ENCODE data around the gene MYO3B. TPM values are rescaled to one million over a fixed set of nuclear protein-coding genes. Genes with fewer than 3 reads are reported as not detected.

The MYO3B gene
- polyA plus RNA-seq, 1 donor, result 0.30 TPM

- DNase-seq, result peak; percentile 54 to 86
- no peak overlapping the region for H3K4me3 ChIP-seq (ENCODE audit: low read length)
- peaks cover 12% of the 10 kb centered on the region for H3K4me1 ChIP-seq (ENCODE audit: control insufficient read depth, insufficient read depth, low read length)
- peak overlapping the region; percentile 57 for H3K27ac ChIP-seq (ENCODE audit: low read length)
- no peaks in the 10 kb centered on the region for H3K27me3 ChIP-seq (ENCODE audit: control insufficient read depth, insufficient read depth, low read length)
- 60% methylated on average over 1 of the region's 3 CpGs for WGBS (ENCODE audit: insufficient coverage, low lambda C conversion rate)
- H3K36me3 ChIP-seq (ENCODE audit: control insufficient read depth, insufficient read depth, low read length), result no peaks in the 10 kb centered on the region
- H3K9me3 ChIP-seq (ENCODE audit: control insufficient read depth, low read depth, low read length), result no peaks in the 10 kb centered on the region
These were observed 307.5 kb downstream of the MYO3B start for GRCh38 chr2:170485254-170486026.

- WGBS (ENCODE audit: insufficient coverage, low lambda C conversion rate), result 100% methylated on average over 1 of the region's 3 CpGs
- Histone ChIP-seq H3K27ac (ENCODE audit: low read length) (no peak overlapping the region), H3K4me1 (ENCODE audit: control insufficient read depth, insufficient read depth, low read length) (peaks cover 12% of the 10 kb centered on the region), H3K9me3 (ENCODE audit: control insufficient read depth, low read depth, low read length) (no peaks in the 10 kb centered on the region), H3K36me3 (ENCODE audit: control insufficient read depth, insufficient read depth, low read length) (no peaks in the 10 kb centered on the region), H3K27me3 (ENCODE audit: control insufficient read depth, insufficient read depth, low read length) (no peaks in the 10 kb centered on the region), H3K4me3 (ENCODE audit: low read length) (no peak overlapping the region)
- no peak for DNase-seq
These were observed 308.8 kb downstream of the MYO3B start for GRCh38 chr2:170486730-170487129.

- Histone ChIP-seq H3K4me1 (ENCODE audit: control insufficient read depth, insufficient read depth, low read length) (peaks cover 12% of the 10 kb centered on the region), H3K4me3 (ENCODE audit: low read length) (no peak overlapping the region), H3K27ac (ENCODE audit: low read length) (no peak overlapping the region), H3K9me3 (ENCODE audit: control insufficient read depth, low read depth, low read length) (no peaks in the 10 kb centered on the region), H3K36me3 (ENCODE audit: control insufficient read depth, insufficient read depth, low read length) (no peaks in the 10 kb centered on the region), H3K27me3 (ENCODE audit: control insufficient read depth, insufficient read depth, low read length) (no peaks in the 10 kb centered on the region)
- no peak for DNase-seq
- WGBS (ENCODE audit: insufficient coverage, low lambda C conversion rate), result no CpG with 5 or more reads among the region's 1 CpG
These were observed 310.9 kb downstream of the MYO3B start for GRCh38 chr2:170488807-170489206.

- DNase-seq, result no peak
- Histone ChIP-seq H3K27me3 (ENCODE audit: control insufficient read depth, insufficient read depth, low read length) (no peaks in the 10 kb centered on the region), H3K4me3 (ENCODE audit: low read length) (no peak overlapping the region), H3K9me3 (ENCODE audit: control insufficient read depth, low read depth, low read length) (no peaks in the 10 kb centered on the region), H3K36me3 (ENCODE audit: control insufficient read depth, insufficient read depth, low read length) (no peaks in the 10 kb centered on the region), H3K27ac (ENCODE audit: low read length) (no peak overlapping the region), H3K4me1 (ENCODE audit: control insufficient read depth, insufficient read depth, low read length) (peaks cover 6% of the 10 kb centered on the region)
- no CpG with 5 or more reads among the region's 3 CpGs for WGBS (ENCODE audit: insufficient coverage, low lambda C conversion rate)
These were observed 314.1 kb downstream of the MYO3B start for GRCh38 chr2:170492010-170492409.

- no peak for DNase-seq
- 100% methylated on average over 1 of the region's 5 CpGs for WGBS (ENCODE audit: insufficient coverage, low lambda C conversion rate)
- H3K9me3 ChIP-seq (ENCODE audit: control insufficient read depth, low read depth, low read length), result no peaks in the 10 kb centered on the region
- no peaks in the 10 kb centered on the region for H3K36me3 ChIP-seq (ENCODE audit: control insufficient read depth, insufficient read depth, low read length)
- H3K4me3 ChIP-seq (ENCODE audit: low read length), result no peak overlapping the region
- no peak overlapping the region for H3K27ac ChIP-seq (ENCODE audit: low read length)
- no peaks in the 10 kb centered on the region for H3K27me3 ChIP-seq (ENCODE audit: control insufficient read depth, insufficient read depth, low read length)
- H3K4me1 ChIP-seq (ENCODE audit: control insufficient read depth, insufficient read depth, low read length), result peaks cover 6% of the 10 kb centered on the region
These were observed 315.6 kb downstream of the MYO3B start for GRCh38 chr2:170493426-170494097.

GRCh38 chr2:170495896-170496295 lies 317.9 kb downstream of the MYO3B start:
- no peak for DNase-seq
- Histone ChIP-seq H3K27me3 (ENCODE audit: control insufficient read depth, insufficient read depth, low read length) (no peaks in the 10 kb centered on the region), H3K36me3 (ENCODE audit: control insufficient read depth, insufficient read depth, low read length) (no peaks in the 10 kb centered on the region), H3K27ac (ENCODE audit: low read length) (no peak overlapping the region), H3K9me3 (ENCODE audit: control insufficient read depth, low read depth, low read length) (no peaks in the 10 kb centered on the region), H3K4me3 (ENCODE audit: low read length) (no peak overlapping the region), H3K4me1 (ENCODE audit: control insufficient read depth, insufficient read depth, low read length) (peaks cover 6% of the 10 kb centered on the region)
- WGBS (ENCODE audit: insufficient coverage, low lambda C conversion rate), result no CpG with 5 or more reads among the region's 1 CpG

GRCh38 chr2:170498619-170499018 lies 320.7 kb downstream of the MYO3B start:
- 60% methylated on average over 1 of the region's 5 CpGs for WGBS (ENCODE audit: insufficient coverage, low lambda C conversion rate)
- no peak overlapping the region for H3K27ac ChIP-seq (ENCODE audit: low read length)
- H3K27me3 ChIP-seq (ENCODE audit: control insufficient read depth, insufficient read depth, low read length), result no peaks in the 10 kb centered on the region
- DNase-seq, result no peak
- H3K4me1 ChIP-seq (ENCODE audit: control insufficient read depth, insufficient read depth, low read length), result peaks cover 6% of the 10 kb centered on the region
- no peaks in the 10 kb centered on the region for H3K9me3 ChIP-seq (ENCODE audit: control insufficient read depth, low read depth, low read length)
- H3K4me3 ChIP-seq (ENCODE audit: low read length), result no peak overlapping the region
- H3K36me3 ChIP-seq (ENCODE audit: control insufficient read depth, insufficient read depth, low read length), result no peaks in the 10 kb centered on the region

- Histone ChIP-seq H3K4me3 (ENCODE audit: low read length) (no peak overlapping the region), H3K27me3 (ENCODE audit: control insufficient read depth, insufficient read depth, low read length) (no peaks in the 10 kb centered on the region), H3K27ac (ENCODE audit: low read length) (peak overlapping the region; percentile 13), H3K9me3 (ENCODE audit: control insufficient read depth, low read depth, low read length) (no peaks in the 10 kb centered on the region), H3K4me1 (ENCODE audit: control insufficient read depth, insufficient read depth, low read length) (peaks cover 6% of the 10 kb centered on the region), H3K36me3 (ENCODE audit: control insufficient read depth, insufficient read depth, low read length) (no peaks in the 10 kb centered on the region)
- peak in 1 of 2 donors; percentile 31 for DNase-seq
- 20% methylated on average over 1 of the region's 1 CpG for WGBS (ENCODE audit: insufficient coverage, low lambda C conversion rate)
These were observed 322.2 kb downstream of the MYO3B start for GRCh38 chr2:170500104-170500503.

- Histone ChIP-seq H3K27ac (ENCODE audit: low read length) (peak overlapping the region; percentile 13), H3K27me3 (ENCODE audit: control insufficient read depth, insufficient read depth, low read length) (no peaks in the 10 kb centered on the region), H3K4me1 (ENCODE audit: control insufficient read depth, insufficient read depth, low read length) (peaks cover 6% of the 10 kb centered on the region), H3K4me3 (ENCODE audit: low read length) (no peak overlapping the region), H3K9me3 (ENCODE audit: control insufficient read depth, low read depth, low read length) (no peaks in the 10 kb centered on the region), H3K36me3 (ENCODE audit: control insufficient read depth, insufficient read depth, low read length) (no peaks in the 10 kb centered on the region)
- WGBS (ENCODE audit: insufficient coverage, low lambda C conversion rate), result 65% methylated on average over 3 of the region's 5 CpGs
- peak in 1 of 2 donors; percentile 40 for DNase-seq
These were observed 322.8 kb downstream of the MYO3B start for GRCh38 chr2:170500770-170501169.

GRCh38 chr2:170501421-170502043 lies 323.6 kb downstream of the MYO3B start:
- WGBS (ENCODE audit: insufficient coverage, low lambda C conversion rate), result 83% methylated on average over 2 of the region's 6 CpGs
- no peaks in the 10 kb centered on the region for H3K27me3 ChIP-seq (ENCODE audit: control insufficient read depth, insufficient read depth, low read length)
- no peaks in the 10 kb centered on the region for H3K36me3 ChIP-seq (ENCODE audit: control insufficient read depth, insufficient read depth, low read length)
- no peaks in the 10 kb centered on the region for H3K9me3 ChIP-seq (ENCODE audit: control insufficient read depth, low read depth, low read length)
- no peak overlapping the region for H3K27ac ChIP-seq (ENCODE audit: low read length)
- H3K4me1 ChIP-seq (ENCODE audit: control insufficient read depth, insufficient read depth, low read length), result peaks cover 6% of the 10 kb centered on the region
- DNase-seq, result no peak
- H3K4me3 ChIP-seq (ENCODE audit: low read length), result no peak overlapping the region
